ENCODE results near the gene PLAA.

Gene PLAA

GRCh38 chr9:26946753-26947727 lies at the start of gene PLAA:
Gene PLAA (minus strand): TSS chr9:26947242. CDS start chr9:26947045, 197 bp downstream.
- DNase-seq, result peak; percentile 92

GRCh38 chr9:26995810-26996209 lies 48.8 kb upstream of the PLAA start:
- no peak for DNase-seq

- DNase-seq, result no peak
Observed at GRCh38 chr9:26983340-26983739, 36.3 kb upstream of the PLAA start.

GRCh38 chr9:26975728-26976707 lies 29.0 kb upstream of the PLAA start:
- DNase-seq, result peak; percentile 51

GRCh38 chr9:26974927-26975326 lies 27.9 kb upstream of the PLAA start:
- DNase-seq, result no peak

GRCh38 chr9:26973989-26974388 lies 26.9 kb upstream of the PLAA start:
- DNase-seq, result no peak

- no peak for DNase-seq
Observed at GRCh38 chr9:26971721-26972120, 24.7 kb upstream of the PLAA start.

- DNase-seq, result no peak
Observed at GRCh38 chr9:26956860-26957233, 9.8 kb upstream of the PLAA start.

- peak; percentile 99 for DNase-seq
Observed at GRCh38 chr9:26955921-26956859, 9.1 kb upstream of the PLAA start, which contains the start of gene IFT74. Gene IFT74 (plus strand): TSS chr9:26956412. CDS start chr9:26961968, 5,556 bp downstream.

GRCh38 chr9:26955222-26955903 lies 8.3 kb upstream of the PLAA start:
- DNase-seq, result peak; percentile 91

- peak; percentile 96 for DNase-seq
Observed at GRCh38 chr9:26954050-26954508, 7.0 kb upstream of the PLAA start.

- DNase-seq, result no peak
Observed at GRCh38 chr9:26951794-26952193, 4.8 kb upstream of the PLAA start.

- no peak for DNase-seq
Observed at GRCh38 chr9:26950521-26950920, 3.5 kb upstream of the PLAA start.

- DNase-seq, result peak; percentile 14
Observed at GRCh38 chr9:26949637-26950069, 2.6 kb upstream of the PLAA start.

- peak; percentile 4 for DNase-seq
Observed at GRCh38 chr9:26947736-26948135, 694 bp upstream of the PLAA start.

- DNase-seq, result no peak
Observed at GRCh38 chr9:26945591-26945990, 1.5 kb downstream of the PLAA start.

- DNase-seq, result no peak
Observed at GRCh38 chr9:26940779-26941178, 6.3 kb downstream of the PLAA start.

GRCh38 chr9:26939955-26940711 lies 6.9 kb downstream of the PLAA start:
- no peak for DNase-seq

- no peak for DNase-seq
Observed at GRCh38 chr9:26937816-26938371, 9.1 kb downstream of the PLAA start.

GRCh38 chr9:26935847-26936246 lies 11.2 kb downstream of the PLAA start:
- DNase-seq, result no peak

Data from inflammatory macrophage treated with lipopolysaccharide for 4 hours (primary cell).